Measurements from ENCODE around the gene BTBD7.
A peak's percentile ranks its signal among the peaks of the same experiment; 100 is the strongest.
"Not testable (repeated sequence)": the region's sequence is repeated elsewhere in the genome, so short reads cannot be mapped to it uniquely, and the experiment has no call there.

The BTBD7 gene

DNA sequence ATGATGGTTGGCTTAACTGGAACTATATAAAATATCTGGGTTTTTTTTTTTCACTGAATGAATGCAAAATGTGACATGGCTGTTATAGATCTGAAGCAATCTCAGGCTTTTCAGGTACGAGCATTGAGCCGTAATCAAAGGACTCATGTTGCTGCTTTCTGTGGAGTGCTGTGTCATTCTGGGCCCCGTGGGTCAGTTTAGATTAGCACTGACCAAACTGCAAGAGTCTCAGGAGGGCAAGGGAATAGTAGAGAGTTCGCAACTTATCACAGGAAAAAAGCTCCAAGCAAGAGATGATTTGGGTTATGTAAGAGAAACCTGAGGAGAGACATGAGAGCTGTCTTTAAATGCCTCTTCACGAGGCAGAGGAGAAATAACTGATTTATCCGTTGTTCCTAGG, 66.7 kb downstream of the BTBD7 start:
- FAIRE-seq, result no peak
- DNase-seq (ENCODE audit: insufficient read length, low spot score), result no peak
- TF ChIP-seq POLR2AphosphoS5 (IDR thresholded peaks at IDR 0.05; ENCODE audit: low read depth, low read length) (no peak), TAF1 (IDR thresholded peaks at IDR 0.05; ENCODE audit: low read depth, low read length) (no peak), PAX5 (IDR thresholded peaks at IDR 0.05; ENCODE audit: insufficient read depth, low read length, severe bottlenecking) (no peak), POU2F2 (IDR thresholded peaks at IDR 0.05; ENCODE audit: low read depth, low read length) (no peak), SPI1 (IDR thresholded peaks at IDR 0.05; ENCODE audit: low read depth, low read length) (no peak), POLR2A (IDR thresholded peaks at IDR 0.05; ENCODE audit: low read depth, low read length) (no peak)

DNA sequence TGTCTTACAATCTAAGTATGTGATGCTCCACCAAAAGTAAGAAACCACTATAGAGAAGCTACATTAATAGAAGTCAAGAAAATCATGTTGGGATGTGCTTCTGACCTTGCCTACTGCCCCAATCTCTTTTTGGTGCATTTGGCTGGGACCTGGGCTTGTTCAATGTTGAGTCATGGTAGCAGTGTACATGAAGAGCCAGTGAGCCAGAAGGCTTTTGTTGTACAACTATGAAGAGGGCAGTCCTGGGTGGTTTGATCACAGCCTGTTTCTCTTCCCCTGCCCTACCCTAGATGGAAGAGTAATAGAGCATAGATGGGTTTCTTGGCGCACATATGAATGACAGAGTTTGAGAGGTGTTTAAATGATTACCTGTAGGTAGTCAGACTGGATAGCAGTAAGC, 69.4 kb downstream of the BTBD7 start:
- TF ChIP-seq SPI1 (IDR thresholded peaks at IDR 0.05; ENCODE audit: low read depth, low read length) (no peak), TAF1 (IDR thresholded peaks at IDR 0.05; ENCODE audit: low read depth, low read length) (no peak), PAX5 (IDR thresholded peaks at IDR 0.05; ENCODE audit: insufficient read depth, low read length, severe bottlenecking) (no peak), POLR2A (IDR thresholded peaks at IDR 0.05; ENCODE audit: low read depth, low read length) (no peak), POLR2AphosphoS5 (IDR thresholded peaks at IDR 0.05; ENCODE audit: low read depth, low read length) (no peak), POU2F2 (IDR thresholded peaks at IDR 0.05; ENCODE audit: low read depth, low read length) (no peak)
- DNase-seq (ENCODE audit: insufficient read length, low spot score), result no peak
- FAIRE-seq, result no peak

DNA sequence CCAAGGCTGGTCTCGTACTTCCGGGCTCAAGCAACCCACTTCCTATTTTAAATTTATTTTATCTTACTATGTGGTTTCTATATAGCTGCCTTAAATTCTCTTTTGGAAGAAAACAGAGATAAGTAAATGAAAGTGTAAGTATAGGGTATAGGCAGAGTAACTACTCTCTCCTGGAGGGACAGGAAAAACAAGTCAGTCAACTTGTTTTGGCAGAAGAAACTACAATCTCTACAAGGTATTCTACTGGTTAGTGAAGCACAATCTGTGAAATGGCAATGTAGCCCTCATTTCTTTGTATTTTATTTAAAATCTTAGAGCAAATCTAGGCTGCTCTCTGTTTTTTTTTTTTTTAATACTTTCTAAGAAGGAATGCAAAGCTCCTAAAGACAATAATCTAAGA, 70.4 kb downstream of the BTBD7 start:
- DNase-seq (ENCODE audit: insufficient read length, low spot score) (no peak), FAIRE-seq (no peak)
- no peak for TF ChIP-seq PAX5 (IDR thresholded peaks at IDR 0.05; ENCODE audit: insufficient read depth, low read length, severe bottlenecking)
- TF ChIP-seq SPI1 (IDR thresholded peaks at IDR 0.05; ENCODE audit: low read depth, low read length), result no peak
- no peak for TF ChIP-seq TAF1 (IDR thresholded peaks at IDR 0.05; ENCODE audit: low read depth, low read length)
- TF ChIP-seq POLR2AphosphoS5 (IDR thresholded peaks at IDR 0.05; ENCODE audit: low read depth, low read length), result no peak
- TF ChIP-seq POU2F2 (IDR thresholded peaks at IDR 0.05; ENCODE audit: low read depth, low read length), result no peak
- no peak for TF ChIP-seq POLR2A (IDR thresholded peaks at IDR 0.05; ENCODE audit: low read depth, low read length)

DNA sequence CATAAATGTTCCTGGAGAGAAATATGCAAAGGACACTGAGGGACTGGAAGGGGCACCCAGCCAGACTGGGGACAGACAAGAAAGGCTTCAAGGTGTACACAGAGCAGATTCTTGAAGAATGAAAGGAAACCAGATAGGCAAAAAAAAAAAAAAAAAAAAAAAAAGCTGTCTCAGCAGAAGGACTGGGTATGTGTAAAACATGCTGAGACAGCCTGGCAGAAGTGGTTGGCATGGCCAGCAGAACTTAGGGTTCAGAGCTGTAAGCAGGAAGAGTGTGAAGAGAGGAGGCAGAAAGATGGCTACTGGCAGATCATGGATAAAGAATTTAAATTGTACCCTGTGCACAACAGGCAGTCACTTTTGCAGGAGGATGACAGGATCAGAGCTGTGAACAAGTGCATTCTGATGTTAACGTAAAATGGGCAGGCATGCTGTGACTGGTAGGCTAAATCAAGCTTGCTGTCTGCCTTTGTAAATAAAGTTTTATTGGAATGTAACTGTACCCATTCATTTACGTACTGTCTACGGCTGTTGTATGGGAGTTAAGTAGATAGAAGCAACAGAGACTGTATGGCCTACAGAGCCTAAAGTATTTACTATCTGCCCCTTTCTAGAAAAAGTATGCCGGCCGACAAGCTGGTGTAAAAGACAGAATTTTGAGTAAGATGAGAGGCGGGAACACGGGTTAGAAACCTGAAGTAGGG, 83.6 kb downstream of the BTBD7 start:
- FAIRE-seq (no peak), DNase-seq (ENCODE audit: insufficient read length, low spot score) (no peak)
- TF ChIP-seq PAX5 (IDR thresholded peaks at IDR 0.05; ENCODE audit: insufficient read depth, low read length, severe bottlenecking), result no peak
- no peak for TF ChIP-seq POU2F2 (IDR thresholded peaks at IDR 0.05; ENCODE audit: low read depth, low read length)
- no peak for TF ChIP-seq POLR2A (IDR thresholded peaks at IDR 0.05; ENCODE audit: low read depth, low read length)
- TF ChIP-seq TAF1 (IDR thresholded peaks at IDR 0.05; ENCODE audit: low read depth, low read length), result no peak
- TF ChIP-seq SPI1 (IDR thresholded peaks at IDR 0.05; ENCODE audit: low read depth, low read length), result no peak
- TF ChIP-seq POLR2AphosphoS5 (IDR thresholded peaks at IDR 0.05; ENCODE audit: low read depth, low read length), result no peak

- TF ChIP-seq PAX5 (IDR thresholded peaks at IDR 0.05; ENCODE audit: insufficient read depth, low read length, severe bottlenecking) (no peak), SPI1 (IDR thresholded peaks at IDR 0.05; ENCODE audit: low read depth, low read length) (no peak), POU2F2 (IDR thresholded peaks at IDR 0.05; ENCODE audit: low read depth, low read length) (no peak), POLR2AphosphoS5 (IDR thresholded peaks at IDR 0.05; ENCODE audit: low read depth, low read length) (no peak), TAF1 (IDR thresholded peaks at IDR 0.05; ENCODE audit: low read depth, low read length) (no peak), POLR2A (IDR thresholded peaks at IDR 0.05; ENCODE audit: low read depth, low read length) (no peak)
- DNase-seq (ENCODE audit: insufficient read length, low spot score), result no peak
- FAIRE-seq, result no peak
Measured at GRCh38 chr14:93246534-93246933, 86.3 kb downstream of the BTBD7 start.

DNA sequence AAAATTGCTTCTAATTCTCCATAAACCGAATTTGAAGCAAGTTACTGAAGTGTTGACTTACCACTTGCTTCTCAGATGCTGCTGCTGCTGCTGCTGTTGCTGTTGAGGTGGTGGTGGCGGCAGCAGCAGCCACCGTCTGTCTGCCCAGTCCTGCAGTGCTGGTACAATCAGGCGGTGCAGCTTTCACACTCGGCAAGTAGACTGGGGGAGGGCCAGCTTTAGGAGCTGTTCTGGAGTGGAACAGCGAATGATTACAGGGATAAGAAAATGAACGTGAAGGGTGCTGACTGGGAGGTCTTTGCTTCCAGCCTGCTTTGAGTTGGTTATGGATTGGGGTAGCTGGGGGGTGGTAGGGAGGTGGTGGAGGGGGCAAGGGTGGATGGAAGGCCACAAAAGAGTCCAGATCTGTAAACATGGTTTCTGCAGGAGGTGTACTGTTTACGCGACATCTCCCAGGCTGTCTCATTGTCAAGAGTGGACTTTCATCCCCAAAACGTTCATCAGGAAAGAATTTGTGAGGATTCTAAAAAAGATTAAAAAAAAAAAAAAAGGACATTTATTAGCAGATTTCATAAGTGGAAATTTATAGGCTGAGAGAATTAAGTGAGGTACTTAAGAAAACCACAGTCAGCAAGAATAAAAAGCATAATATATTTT, 86.9 kb downstream of the BTBD7 start:
- peak; percentile 43 for FAIRE-seq
- TF ChIP-seq TAF1 (IDR thresholded peaks at IDR 0.05; ENCODE audit: low read depth, low read length) (no peak), POU2F2 (IDR thresholded peaks at IDR 0.05; ENCODE audit: low read depth, low read length) (no peak), SPI1 (IDR thresholded peaks at IDR 0.05; ENCODE audit: low read depth, low read length) (no peak), POLR2AphosphoS5 (IDR thresholded peaks at IDR 0.05; ENCODE audit: low read depth, low read length) (no peak), POLR2A (IDR thresholded peaks at IDR 0.05; ENCODE audit: low read depth, low read length) (no peak), PAX5 (IDR thresholded peaks at IDR 0.05; ENCODE audit: insufficient read depth, low read length, severe bottlenecking) (no peak)
- no peak for DNase-seq (ENCODE audit: insufficient read length, low spot score)

DNA sequence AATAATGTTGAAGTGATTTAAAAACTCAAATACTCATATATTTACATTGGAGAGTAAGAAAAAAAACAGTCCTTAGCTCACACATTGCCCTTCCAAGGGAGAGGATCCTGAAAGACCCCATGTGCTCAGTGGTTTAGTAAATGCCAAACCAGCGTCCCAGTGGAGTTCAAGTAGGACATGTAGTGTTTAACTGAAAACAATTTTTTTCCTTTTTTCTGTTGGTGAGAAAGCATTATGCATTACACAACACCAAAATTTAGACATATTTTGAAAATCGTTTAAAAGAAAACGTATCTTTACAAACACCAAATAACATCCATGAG, 92.2 kb downstream of the BTBD7 start:
- DNase-seq (ENCODE audit: insufficient read length, low spot score), result no peak
- TF ChIP-seq TAF1 (IDR thresholded peaks at IDR 0.05; ENCODE audit: low read depth, low read length) (no peak), SPI1 (IDR thresholded peaks at IDR 0.05; ENCODE audit: low read depth, low read length) (no peak), POLR2AphosphoS5 (IDR thresholded peaks at IDR 0.05; ENCODE audit: low read depth, low read length) (no peak), PAX5 (IDR thresholded peaks at IDR 0.05; ENCODE audit: insufficient read depth, low read length, severe bottlenecking) (no peak), POLR2A (IDR thresholded peaks at IDR 0.05; ENCODE audit: low read depth, low read length) (no peak), POU2F2 (IDR thresholded peaks at IDR 0.05; ENCODE audit: low read depth, low read length) (no peak)
- FAIRE-seq, result no peak

- no peak for DNase-seq (ENCODE audit: insufficient read length, low spot score)
- TF ChIP-seq SPI1 (IDR thresholded peaks at IDR 0.05; ENCODE audit: low read depth, low read length), result no peak
- no peak for TF ChIP-seq POLR2A (IDR thresholded peaks at IDR 0.05; ENCODE audit: low read depth, low read length)
- no peak for TF ChIP-seq TAF1 (IDR thresholded peaks at IDR 0.05; ENCODE audit: low read depth, low read length)
- TF ChIP-seq PAX5 (IDR thresholded peaks at IDR 0.05; ENCODE audit: insufficient read depth, low read length, severe bottlenecking), result no peak
- TF ChIP-seq POU2F2 (IDR thresholded peaks at IDR 0.05; ENCODE audit: low read depth, low read length), result no peak
- no peak for TF ChIP-seq POLR2AphosphoS5 (IDR thresholded peaks at IDR 0.05; ENCODE audit: low read depth, low read length)
Measured at GRCh38 chr14:93239869-93240677, 92.8 kb downstream of the BTBD7 start.

GRCh38 chr14:93234798-93235197, 98.0 kb downstream of the BTBD7 start:
- DNase-seq (ENCODE audit: insufficient read length, low spot score), result no peak

More at GRCh38 chr14:93239869-93240677, 92.8 kb downstream of the BTBD7 start:
- FAIRE-seq, result no peak

GRCh38 chr14:93233078-93233477, 99.8 kb downstream of the BTBD7 start:
- FAIRE-seq; DNase-seq (ENCODE audit: insufficient read length, low spot score): not testable (repeated sequence)

More at GRCh38 chr14:93234798-93235197, 98.0 kb downstream of the BTBD7 start:
- FAIRE-seq, result peak; percentile 26
- TF ChIP-seq POU2F2 (IDR thresholded peaks at IDR 0.05; ENCODE audit: low read depth, low read length), result no peak
- TF ChIP-seq POLR2A (IDR thresholded peaks at IDR 0.05; ENCODE audit: low read depth, low read length), result no peak
- TF ChIP-seq POLR2AphosphoS5 (IDR thresholded peaks at IDR 0.05; ENCODE audit: low read depth, low read length), result no peak
- no peak for TF ChIP-seq TAF1 (IDR thresholded peaks at IDR 0.05; ENCODE audit: low read depth, low read length)
- TF ChIP-seq SPI1 (IDR thresholded peaks at IDR 0.05; ENCODE audit: low read depth, low read length), result no peak
- no peak for TF ChIP-seq PAX5 (IDR thresholded peaks at IDR 0.05; ENCODE audit: insufficient read depth, low read length, severe bottlenecking)

Data from GM12891 (cell line).